ENCODE data around the gene ATP6V1G1. TPM values are rescaled to one million over a fixed set of nuclear protein-coding genes. Genes with fewer than 3 reads are reported as not detected.

ATP6V1G1 gene
- total and polyA plus RNA-seq, 2 donors (not counting 1 experiment from before 2014, with no cell fraction given), result 86.8 to 150 TPM

GRCh38 chr9:114616684-114617520 lies 29.3 kb downstream of the ATP6V1G1 start:
- Histone ChIP-seq H3K27me3 (replicated peaks in 1 of 4; ENCODE audit: control extremely low read depth in 1 of 4, control insufficient read depth in 3 of 4, insufficient read depth in 4 of 4, low read length in 3 of 4) (no peaks in the 10 kb centered on the region), H3K9ac (ENCODE audit: low read length) (no peak overlapping the region), H3K27ac (ENCODE audit: low read length in 2 of 2) (peak overlapping the region; percentile 81 to 89), H3K36me3 (replicated peaks in 1 of 2; ENCODE audit: control extremely low read depth in 1 of 2, control insufficient read depth in 1 of 2, extremely low read depth in 1 of 2, insufficient read depth in 2 of 2, low read length in 1 of 2) (peaks cover 0 to 20% of the 10 kb centered on the region in 2 experiments), H3K4me1 (ENCODE audit: control insufficient read depth in 2 of 2, insufficient read depth in 2 of 2, low read length in 2 of 2) (peaks cover 74 to 93% of the 10 kb centered on the region in 2 donors), H4K20me1 (ENCODE audit: control insufficient read depth, insufficient read depth, low read length, poor library complexity, severe bottlenecking) (no peaks in the 10 kb centered on the region), H3K9me3 (ENCODE audit: control extremely low read depth in 1 of 3, control insufficient read depth in 2 of 3, insufficient read depth in 1 of 3, low read length in 2 of 3) (no peaks in the 10 kb centered on the region), H2AFZ (ENCODE audit: insufficient read depth, low read depth, low read length, poor library complexity, severe bottlenecking) (peak overlapping the region; percentile 13), H3K4me2 (replicated peaks; ENCODE audit: low read depth, low read length, poor library complexity, severe bottlenecking) (peak overlapping the region; percentile 72), H3K79me2 (ENCODE audit: control insufficient read depth, insufficient read depth, low read length) (peaks cover 72% of the 10 kb centered on the region), H3K4me3 (ENCODE audit: control extremely low read depth in 1 of 5, extremely low read depth in 1 of 5, insufficient read depth in 1 of 5, low read depth in 2 of 5, low read length in 4 of 5) (peak overlapping the region in 1 of 5 experiments; percentile 18)
- peak overlapping the region; percentile 79 for H3K4me3 Mint-ChIP-seq
- TF ChIP-seq EZH2 (IDR thresholded peaks at IDR 0.05; ENCODE audit: borderline replicate concordance, insufficient read depth, low read depth, low read length, poor library complexity, severe bottlenecking), result no peak
- TF ChIP-seq, protein P1, sequence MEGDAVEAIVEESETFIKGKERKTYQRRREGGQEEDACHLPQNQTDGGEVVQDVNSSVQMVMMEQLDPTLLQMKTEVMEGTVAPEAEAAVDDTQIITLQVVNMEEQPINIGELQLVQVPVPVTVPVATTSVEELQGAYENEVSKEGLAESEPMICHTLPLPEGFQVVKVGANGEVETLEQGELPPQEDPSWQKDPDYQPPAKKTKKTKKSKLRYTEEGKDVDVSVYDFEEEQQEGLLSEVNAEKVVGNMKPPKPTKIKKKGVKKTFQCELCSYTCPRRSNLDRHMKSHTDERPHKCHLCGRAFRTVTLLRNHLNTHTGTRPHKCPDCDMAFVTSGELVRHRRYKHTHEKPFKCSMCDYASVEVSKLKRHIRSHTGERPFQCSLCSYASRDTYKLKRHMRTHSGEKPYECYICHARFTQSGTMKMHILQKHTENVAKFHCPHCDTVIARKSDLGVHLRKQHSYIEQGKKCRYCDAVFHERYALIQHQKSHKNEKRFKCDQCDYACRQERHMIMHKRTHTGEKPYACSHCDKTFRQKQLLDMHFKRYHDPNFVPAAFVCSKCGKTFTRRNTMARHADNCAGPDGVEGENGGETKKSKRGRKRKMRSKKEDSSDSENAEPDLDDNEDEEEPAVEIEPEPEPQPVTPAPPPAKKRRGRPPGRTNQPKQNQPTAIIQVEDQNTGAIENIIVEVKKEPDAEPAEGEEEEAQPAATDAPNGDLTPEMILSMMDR (IDR thresholded peaks at IDR 0.05), result no peak
- ATAC-seq (ENCODE audit: low read depth) (peak; percentile 80), DNase-seq (peak; percentile 88)
- intact Hi-C loops (cut with micrococcal nuclease), result loop anchor here (1.0 to 10.0 kb wide), 3 partner anchors 52 to 166 kb away; no protein-coding TSS in a partner anchor
- H3K27me3 Mint-ChIP-seq, result no peaks in the 10 kb centered on the region
- H3K27ac Mint-ChIP-seq, result peak overlapping the region; percentile 98
- H3K9me3 Mint-ChIP-seq (ENCODE audit: insufficient read depth), result no peaks in the 10 kb centered on the region
- ChIA-PET POLR2A (interaction anchor here (0.7 to 1.7 kb wide), 9 partner anchors 22 to 263 kb away, joined by 3 to 14 read pairs (median 4); partner anchors contain the start of gene ATP6V1G1), CTCF (interaction anchor here (0.9 to 8.8 kb wide), 11 partner anchors 12 to 277 kb away, joined by 3 to 76 read pairs (median 4); partner anchors contain the start of gene ATP6V1G1)
- WGBS (ENCODE audit: insufficient coverage), result 0% methylated on average over 2 of the region's 4 CpGs
- H3K4me1 Mint-ChIP-seq, result peaks cover 72% of the 10 kb centered on the region

Data from B cell (primary cell).